H1 (cell line): ENCODE data around the gene FAM83B. TPM values are rescaled to one million over a fixed set of nuclear protein-coding genes. Genes with fewer than 3 reads are reported as not detected.

ENCODE experiments used
- CTCF ChIA-PET: fragments of 300-600 bp; sonication (Branson Sonifier 250); formaldehyde crosslinking; loops from one replicate; lab custom pipeline; 2021; ENCODE audit not compliant: partially characterized antibody; lab: Charles Lee
- POLR2A ChIA-PET: fragments of 300-600 bp; sonication (Branson Sonifier 250); formaldehyde crosslinking; loops from one replicate; lab custom pipeline; 2021; ENCODE audit warnings: inconsistent platforms; ENCODE audit not compliant: partially characterized antibody; lab: Charles Lee
- DNase-seq, 2 experiments: peaks; one replicate each; pipeline versions ENCODE4 v3.0.0 to v3.0.0-alpha.2; 2010 to 2022; ENCODE audit warnings: low spot score in 2 of 2, low read depth in 1 of 2, mixed read lengths in 1 of 2
- FAIRE-seq: peaks from 2 replicates; lab custom pipeline; 2011; peaks lifted over from hg19 to GRCh38; lab: Jason Lieb, UNC
- H2AFZ ChIP-seq: 2 replicates; pipeline ENCODE4 v1.8.1; 2012; ENCODE audit warnings: low read length, inconsistent platforms
- H2AK5ac ChIP-seq: 2 replicates; pipeline ENCODE4 v1.6.1; 2013; ENCODE audit warnings: low read depth, low read length
- H2BK120ac ChIP-seq: replicated peaks from 2 replicates; pipeline ENCODE3; 2013; ENCODE audit warnings: low read depth, low read length, inconsistent platforms
- H2BK12ac ChIP-seq: 2 replicates; pipeline ENCODE4 v1.6.1; 2013; ENCODE audit warnings: low read depth, low read length
- H2BK15ac ChIP-seq: 2 replicates; pipeline ENCODE4 v1.6.1; 2013; ENCODE audit warnings: low read length
- H2BK20ac ChIP-seq: 2 replicates; pipeline ENCODE4 v1.6.1; 2013; ENCODE audit warnings: low read length
- H2BK5ac ChIP-seq: 2 replicates; pipeline ENCODE4 v1.6.1; 2013; ENCODE audit warnings: low read depth, low read length
- H3K14ac ChIP-seq: 2 replicates; pipeline ENCODE4 v1.6.1; 2013; ENCODE audit warnings: inconsistent platforms; ENCODE audit not compliant: insufficient read length
- H3K18ac ChIP-seq: 2 replicates; pipeline ENCODE4 v1.6.1; 2013; ENCODE audit warnings: low read length; ENCODE audit errors: extremely low read depth
- H3K23ac ChIP-seq: 2 replicates; pipeline ENCODE4 v1.6.1; 2013; ENCODE audit warnings: inconsistent platforms; ENCODE audit not compliant: insufficient read length
- H3K23me2 ChIP-seq: 2 replicates; pipeline ENCODE4 v1.6.1; 2013; ENCODE audit warnings: low read depth, low read length
- H3K27ac ChIP-seq: 2 replicates; pipeline ENCODE4 v1.6.1; 2011; ENCODE audit warnings: low read depth, low read length, inconsistent platforms
- H3K27me3 ChIP-seq, 4 experiments: replicated peaks in 1 of 4; 1 replicate in 1 of 4; 2 replicates in 3 of 4; pipeline versions ENCODE4 v1.6.1 to v1.8.1; 2011 to 2013; ENCODE audit warnings: low read length in 3 of 4, mild to moderate bottlenecking in 3 of 4, inconsistent platforms in 2 of 4, mixed read lengths in 2 of 4, moderate library complexity in 1 of 4; ENCODE audit not compliant: control insufficient read depth in 3 of 4, insufficient read depth in 3 of 4; ENCODE audit errors: extremely low read depth in 1 of 4
- H3K36me3 ChIP-seq, 4 experiments: 2 replicates each; pipeline versions ENCODE4 v1.6.1 to v1.8.1; 2011 to 2013; ENCODE audit warnings: mild to moderate bottlenecking in 4 of 4, low read length in 3 of 4, moderate library complexity in 2 of 4, control low read depth in 1 of 4, inconsistent platforms in 1 of 4; ENCODE audit not compliant: insufficient read depth in 4 of 4, control insufficient read depth in 2 of 4
- H3K4ac ChIP-seq: replicated peaks from 2 replicates; pipeline ENCODE3; 2013; ENCODE audit warnings: low read length, low read depth, mixed read lengths, inconsistent platforms; ENCODE audit not compliant: insufficient read length
- H3K4me1 ChIP-seq, 4 experiments: replicated peaks in 1 of 4; 1 replicate in 1 of 4; 2 replicates in 3 of 4; pipeline versions ENCODE4 v1.6.1 to v1.8.1; 2011 to 2013; ENCODE audit warnings: low read length in 3 of 4, inconsistent platforms in 2 of 4, mixed read lengths in 1 of 4; ENCODE audit not compliant: insufficient read depth in 4 of 4, control insufficient read depth in 3 of 4
- H3K4me2 ChIP-seq, 2 experiments: 2 replicates each; pipeline versions ENCODE4 v1.6.1 to v1.8.1; 2011 to 2013; ENCODE audit warnings: low read depth in 2 of 2, low read length in 2 of 2, control low read depth in 1 of 2, inconsistent platforms in 1 of 2, mild to moderate bottlenecking in 1 of 2; ENCODE audit not compliant: insufficient read depth in 1 of 2
- H3K4me3 ChIP-seq, 4 experiments: fragments of 200-600, 300-600 bp in 1 of 4; sonication (generic), shearing (Covaris generic), sonication (Bioruptor Twin) in 1 of 4; 2 replicates each; pipeline versions ENCODE4 v1.5.1 to v1.8.1; 2011 to 2016; ENCODE audit warnings: low read length in 4 of 4, low read depth in 3 of 4, control low read depth in 2 of 4, inconsistent platforms in 2 of 4, mild to moderate bottlenecking in 2 of 4, mixed read lengths in 1 of 4, moderate library complexity in 1 of 4; ENCODE audit not compliant: insufficient read depth in 2 of 4; ENCODE audit errors: extremely low read depth in 1 of 4
- H3K56ac ChIP-seq: replicated peaks from 2 replicates; pipeline ENCODE3; 2013; ENCODE audit warnings: low read depth, mild to moderate bottlenecking, mixed read lengths, low read length, inconsistent platforms; ENCODE audit not compliant: insufficient read length
- H3K79me1 ChIP-seq: 2 replicates; pipeline ENCODE4 v1.6.1; 2013; ENCODE audit warnings: low read depth, low read length, control low read depth
- H3K79me2 ChIP-seq, 2 experiments: 2 replicates each; pipeline versions ENCODE4 v1.6.1 to v1.8.1; 2012 to 2013; ENCODE audit warnings: low read length in 2 of 2, mild to moderate bottlenecking in 2 of 2, inconsistent platforms in 1 of 2; ENCODE audit not compliant: insufficient read depth in 2 of 2, control insufficient read depth in 1 of 2
- H3K9ac ChIP-seq, 4 experiments: replicated peaks in 1 of 4; 1 replicate in 1 of 4; 2 replicates in 3 of 4; pipeline versions ENCODE4 v1.6.1 to v1.8.1; 2011 to 2013; ENCODE audit warnings: low read depth in 3 of 4, low read length in 3 of 4, control low read depth in 2 of 4, mild to moderate bottlenecking in 2 of 4, moderate library complexity in 2 of 4, inconsistent platforms in 1 of 4; ENCODE audit errors: extremely low read depth in 1 of 4
- H3K9me3 ChIP-seq, 2 experiments: 2 replicates each; pipeline versions ENCODE4 v1.6.1 to v1.8.1; 2012 to 2013; ENCODE audit warnings: mild to moderate bottlenecking in 2 of 2, moderate library complexity in 2 of 2, control low read depth in 1 of 2, inconsistent platforms in 1 of 2, low read depth in 1 of 2, low read length in 1 of 2, mixed read lengths in 1 of 2; ENCODE audit not compliant: insufficient read depth in 2 of 2
- H4K20me1 ChIP-seq, 2 experiments: replicated peaks in 1 of 2; 2 replicates each; pipeline versions ENCODE3 to v1.8.1; 2011 to 2013; ENCODE audit warnings: inconsistent platforms in 2 of 2, low read length in 2 of 2, mild to moderate bottlenecking in 1 of 2; ENCODE audit not compliant: insufficient read depth in 2 of 2, control insufficient read depth in 1 of 2
- H4K5ac ChIP-seq: 2 replicates; pipeline ENCODE4 v1.6.1; 2013; ENCODE audit warnings: low read length, low read depth, mixed read lengths, inconsistent platforms; ENCODE audit not compliant: insufficient read length
- H4K8ac ChIP-seq: 2 replicates; pipeline ENCODE4 v1.8.0; 2013; ENCODE audit warnings: mild to moderate bottlenecking, moderate library complexity, low read length, inconsistent platforms; ENCODE audit not compliant: insufficient read depth; ENCODE audit errors: extremely low read depth
- H4K91ac ChIP-seq: replicated peaks from 2 replicates; pipeline ENCODE3; 2013; ENCODE audit warnings: low read length, mixed read lengths, inconsistent platforms; ENCODE audit not compliant: insufficient read length
- ATF3 ChIP-seq: IDR thresholded peaks from 2 replicates; pipeline ENCODE4 v1.6.1; 2011; ENCODE audit warnings: low read depth, mild to moderate bottlenecking, low read length; ENCODE audit not compliant: insufficient read depth
- FOSL1 ChIP-seq: IDR thresholded peaks from 2 replicates; pipeline ENCODE4 v1.6.1; 2011; ENCODE audit warnings: mild to moderate bottlenecking, low read depth, low read length, moderate library complexity; ENCODE audit not compliant: insufficient read depth
- GTF2F1 ChIP-seq: IDR thresholded peaks from 2 replicates; pipeline ENCODE4 v1.6.1; 2012; ENCODE audit warnings: low read depth, low read length, improper control_type of control experiment, borderline replicate concordance
- HDAC2 ChIP-seq, 2 experiments: fragments of 300-600 bp in 1 of 2; sonication (generic) in 1 of 2; IDR thresholded peaks; 2 replicates each; pipeline ENCODE4 v1.6.1; 2011 to 2012; ENCODE audit warnings: low read depth in 2 of 2, low read length in 2 of 2, mild to moderate bottlenecking in 2 of 2, moderate library complexity in 2 of 2, borderline replicate concordance in 1 of 2, inconsistent platforms in 1 of 2
- JUN ChIP-seq: IDR thresholded peaks from 2 replicates; pipeline ENCODE4 v1.6.1; 2011; ENCODE audit warnings: low read depth, mild to moderate bottlenecking, improper control_type of control experiment, low read length
- KDM4A ChIP-seq: IDR thresholded peaks from one replicate; pipeline ENCODE4 v1.7.1; 2012; ENCODE audit warnings: low read depth, mild to moderate bottlenecking, moderate library complexity, low read length, inconsistent platforms; ENCODE audit not compliant: severe bottlenecking
- KDM5A ChIP-seq: fragments of 200-600 bp; IDR thresholded peaks from 2 replicates; pipeline ENCODE4 v1.7.1; 2012; ENCODE audit warnings: mild to moderate bottlenecking, low read length, inconsistent platforms, mixed read lengths
- SIRT6 ChIP-seq: IDR thresholded peaks from one replicate; pipeline ENCODE4 v1.7.1; 2012; ENCODE audit warnings: low read length, inconsistent platforms
- SP2 ChIP-seq: IDR thresholded peaks from 2 replicates; pipeline ENCODE4 v1.6.1; 2012; ENCODE audit warnings: mild to moderate bottlenecking, low read length, inconsistent platforms
- SP4 ChIP-seq: IDR thresholded peaks from 2 replicates; pipeline ENCODE4 v1.6.1; 2012; ENCODE audit warnings: low read length, inconsistent platforms
- SUZ12 ChIP-seq: fragments of 200-600 bp; sonication (generic); IDR thresholded peaks from 2 replicates; pipeline ENCODE4 v1.6.1; 2012; ENCODE audit warnings: mild to moderate bottlenecking, inconsistent platforms, low read length, moderate library complexity, mixed read lengths
- TAF7 ChIP-seq: optimal IDR thresholded peaks from 2 replicates; pipeline ENCODE3; 2011; ENCODE audit warnings: low read depth, mild to moderate bottlenecking, inconsistent platforms, low read length, moderate library complexity, borderline replicate concordance
- USF2 ChIP-seq: IDR thresholded peaks from 2 replicates; pipeline ENCODE4 v1.6.1; 2011; ENCODE audit warnings: low read length, improper control_type of control experiment
- WGBS, 2 experiments: shearing (Covaris generic) in 1 of 2; methylation state at CpG; one replicate each; pipeline versions ENCODE4 v1.1.6 to v1.1.7; 2013 to 2015; ENCODE audit warnings: low lambda C conversion rate in 2 of 2, mixed read lengths in 2 of 2, inconsistent platforms in 1 of 2, low coverage in 1 of 2, missing lambda C conversion rate in 1 of 2; ENCODE audit not compliant: insufficient replicate concordance in 2 of 2, insufficient coverage in 1 of 2, insufficient read length in 1 of 2; ENCODE audit errors: extremely low coverage in 1 of 2, missing lambda C conversion rate in 1 of 2; 5-methylcytosine and 5-hydroxymethylcytosine counted together
- polyA plus RNA-seq, 7 experiments: library from polyadenylated mRNA; depleted of rRNA in 3 of 7; stranded (reverse) in 5 of 7; unstranded in 2 of 7; fragments of >200 nt in 5 of 7; fragments of 200-250 nt in 2 of 7; gene quantifications; 1 replicate in 5 of 7; 2 replicates in 1 of 7; 4 replicates in 1 of 7; pipeline versions ENCODE4 v1.2.1 to v1.2.3, GENCODE V29; 2011 to 2013; ENCODE audit warnings: missing spikeins in 2 of 7, mixed read lengths in 2 of 7
- total RNA-seq: library from RNA; stranded (reverse); fragmentation: NEBNext Ultra II Directional; extraction: Animal tissue kit (Norgen Biotek cat#: 25700); gene quantifications from 2 replicates; pipeline ENCODE4 v1.2.1, GENCODE V29; 2021

Gene FAM83B
- total and polyA plus RNA-seq, 2 of the 8 experiments (the other 6 are each of a cell fraction or from before 2014, with no cell fraction given): 0.71 to 5.7 TPM

GRCh38 chr6:54990001-54990400, 143.4 kb downstream of the FAM83B start:
- FAIRE-seq: no peak
- Histone ChIP-seq H3K4me2 (no peak overlapping the region), H2AFZ (no peak overlapping the region)
- TF ChIP-seq GTF2F1 (no peak), KDM5A (no peak), SIRT6 (no peak), SUZ12 (no peak), SP4 (no peak), FOSL1 (no peak), KDM4A (no peak), JUN (no peak), USF2 (no peak), HDAC2 (IDR thresholded peaks at IDR 0.05; ENCODE audit: borderline replicate concordance in 1 of 2, low read depth in 2 of 2, low read length in 2 of 2) (no peak), SP2 (no peak), ATF3 (no peak), TAF7 (no peak)

More at GRCh38 chr6:54990001-54990400, 143.4 kb downstream of the FAM83B start:
- H4K8ac ChIP-seq: no peak overlapping the region
- no peaks in the 10 kb centered on the region for H4K20me1 ChIP-seq
- H3K23ac ChIP-seq: no peak overlapping the region
- H3K18ac ChIP-seq: no peak overlapping the region
- H2BK12ac ChIP-seq: no peak overlapping the region
- no peak overlapping the region for H2BK5ac ChIP-seq
- no peak overlapping the region for H3K14ac ChIP-seq
- H2BK20ac ChIP-seq: no peak overlapping the region
- no peaks in the 10 kb centered on the region for H3K27me3 ChIP-seq
- H4K5ac ChIP-seq: no peak overlapping the region
- no peak for DNase-seq
- H3K9me3 ChIP-seq: no peaks in the 10 kb centered on the region
- no peak overlapping the region for H3K9ac ChIP-seq
- POLR2A ChIA-PET: no interaction called here
- CTCF ChIA-PET: interaction anchor here (0.6 to 1.1 kb wide), 2 partner anchors 19 to 75 kb away, joined by 3 read pairs; no protein-coding TSS in a partner anchor
- no peak overlapping the region for H4K91ac ChIP-seq
- H2BK120ac ChIP-seq: no peak overlapping the region
- H2BK15ac ChIP-seq: no peak overlapping the region
- H3K79me2 ChIP-seq: no peaks in the 10 kb centered on the region
- no peaks in the 10 kb centered on the region for H3K4me1 ChIP-seq
- no peak overlapping the region for H2AK5ac ChIP-seq
- H3K56ac ChIP-seq: no peak overlapping the region
- no peak overlapping the region for H3K27ac ChIP-seq
- H3K23me2 ChIP-seq: no peaks in the 10 kb centered on the region
- 87% methylated on average over 3 of the region's 3 CpGs; no CpG with 5 or more reads in 1 of the 2 experiments for WGBS, 2 experiments
- H3K4me3 ChIP-seq: no peak overlapping the region
- no peaks in the 10 kb centered on the region for H3K36me3 ChIP-seq
- no peak overlapping the region for H3K4ac ChIP-seq
- no peaks in the 10 kb centered on the region for H3K79me1 ChIP-seq
